Measurements from ENCODE around the gene PTPRK. TPM values are rescaled to one million over a fixed set of nuclear protein-coding genes. Genes with fewer than 3 reads are reported as not detected.
A peak's percentile ranks its signal among the peaks of the same experiment; 100 is the strongest.

The PTPRK gene
- total RNA-seq, 1 experiment from 2014 or later, result 89.3 TPM

DNA sequence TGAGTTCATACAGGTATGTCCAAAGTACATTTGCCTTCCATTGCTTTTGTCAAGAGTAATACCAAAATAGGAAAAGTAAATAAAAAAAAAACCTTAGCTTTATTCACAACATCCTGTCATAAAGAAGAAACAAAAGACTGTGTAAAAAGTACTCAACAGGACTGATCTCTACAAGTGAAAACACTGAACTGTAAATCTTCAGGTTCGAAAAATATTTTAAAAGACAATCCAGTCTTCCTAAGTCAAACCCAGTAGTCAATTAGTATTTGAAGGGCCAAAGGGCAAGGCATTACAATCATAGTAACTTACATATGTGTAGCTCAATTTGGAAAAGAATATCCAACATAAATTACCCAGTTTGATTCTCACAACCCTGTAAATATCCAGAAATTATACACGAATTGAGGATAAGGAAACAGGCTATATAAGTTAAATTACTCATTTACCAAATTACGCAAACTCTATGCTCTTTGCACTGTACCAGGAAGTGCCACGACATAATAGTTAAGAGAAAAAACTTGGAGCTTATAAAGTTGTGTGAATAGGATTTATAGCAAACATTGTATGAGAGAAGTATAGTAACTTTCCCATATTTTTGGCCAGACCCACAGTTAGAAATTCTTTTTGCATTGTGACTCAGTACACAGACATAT lies 21.2 kb downstream of the PTPRK start:
- Histone ChIP-seq H3K4me2 (no peak overlapping the region), H3K79me2 (ENCODE audit: low read depth) (peaks cover 81% of the 10 kb centered on the region), H4K20me1 (ENCODE audit: insufficient read depth) (0 out of 2 replicates have a peak, but pooled peaks cover 4% of the 10 kb centered on the region), H3K36me3 (ENCODE audit: low read depth) (peaks cover 10% of the 10 kb centered on the region), H2AFZ (no peak overlapping the region), H3K9me2 (ENCODE audit: insufficient read depth) (0 out of 2 replicates have a peak, but pooled peaks cover 4% of the 10 kb centered on the region), H3K9me3 (ENCODE audit: insufficient read depth, low read depth) (no peaks in the 10 kb centered on the region), H3K4me1 (replicated peaks; ENCODE audit: insufficient read depth) (peaks cover 16% of the 10 kb centered on the region), H3K4me3 (no peak overlapping the region), H3K27ac (peak overlapping the region; percentile 35; the same call in 1 of the 2 replicates), H3F3A (ENCODE audit: insufficient read depth, low read depth) (no peaks in the 10 kb centered on the region; the same call in 1 of the 2 replicates), H3K27me3 (ENCODE audit: insufficient read depth, low read depth) (no peaks in the 10 kb centered on the region)
- CTCF ChIA-PET, result interaction anchor here (1.0 kb wide), 1 partner anchor 21 kb away, joined by 3 read pairs; the partner anchor contains the start of gene PTPRK
- POLR2A ChIA-PET (ENCODE audit: unreplicated experiment), result interaction anchor here (0.6 kb wide), 2 partner anchors 64 to 77 kb away, joined by 5 read pairs; no protein-coding TSS in a partner anchor
- TF ChIP-seq CTCF (conservative IDR thresholded peaks at IDR 0.05), result no peak
- TF ChIP-seq EZH2 (IDR thresholded peaks at IDR 0.05; ENCODE audit: low read depth), result no peak
- intact Hi-C loops (cut with micrococcal nuclease; ENCODE audit: unreplicated experiment), result no loop called here
- DNase-seq, result peak in 1 of 2 experiments; percentile 77
- BruUV-seq (replicated peaks), result no TSS peak

DNA sequence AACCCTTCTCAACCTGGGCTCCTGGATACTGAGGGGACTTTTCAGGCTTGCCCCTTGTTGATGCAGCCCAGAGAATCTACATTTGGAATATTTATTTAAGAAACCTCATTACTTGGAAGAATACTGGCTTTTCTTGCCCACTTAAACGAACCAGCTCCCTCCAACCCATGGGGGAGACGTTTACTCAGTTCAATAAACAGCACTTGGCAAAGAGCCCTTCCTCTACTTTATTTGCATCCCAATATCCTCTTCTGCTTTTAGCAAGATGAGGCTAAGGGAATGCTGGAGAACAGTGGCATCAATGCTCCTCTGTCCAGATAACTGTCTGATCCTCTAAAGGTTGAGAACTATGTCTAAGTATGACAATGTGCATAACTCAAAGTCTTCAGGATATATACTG lies 22.2 kb downstream of the PTPRK start:
- Histone ChIP-seq H3K9me3 (ENCODE audit: insufficient read depth, low read depth) (no peaks in the 10 kb centered on the region), H3K9me2 (ENCODE audit: insufficient read depth) (0 out of 2 replicates have a peak, but pooled peaks cover 4% of the 10 kb centered on the region), H3K27me3 (ENCODE audit: insufficient read depth, low read depth) (no peaks in the 10 kb centered on the region), H3F3A (ENCODE audit: insufficient read depth, low read depth) (no peaks in the 10 kb centered on the region; the same call in 1 of the 2 replicates), H3K79me2 (ENCODE audit: low read depth) (peaks cover 77% of the 10 kb centered on the region), H4K20me1 (ENCODE audit: insufficient read depth) (0 out of 2 replicates have a peak, but pooled peaks cover 4% of the 10 kb centered on the region), H3K27ac (no peak overlapping the region), H3K4me1 (replicated peaks; ENCODE audit: insufficient read depth) (peaks cover 16% of the 10 kb centered on the region), H2AFZ (no peak overlapping the region), H3K4me2 (no peak overlapping the region), H3K36me3 (ENCODE audit: low read depth) (peaks cover 15% of the 10 kb centered on the region), H3K4me3 (no peak overlapping the region)
- TF ChIP-seq CTCF (conservative IDR thresholded peaks at IDR 0.05) (no peak), EZH2 (IDR thresholded peaks at IDR 0.05; ENCODE audit: low read depth) (no peak)
- ChIA-PET POLR2A (ENCODE audit: unreplicated experiment) (interaction anchor here (0.7 kb wide), 1 partner anchor 643 kb away, joined by 3 read pairs; no protein-coding TSS in a partner anchor), CTCF (no interaction called here)
- DNase-seq, result no peak
- intact Hi-C loops (cut with micrococcal nuclease; ENCODE audit: unreplicated experiment), result no loop called here
- no TSS peak for BruUV-seq (replicated peaks)

DNA sequence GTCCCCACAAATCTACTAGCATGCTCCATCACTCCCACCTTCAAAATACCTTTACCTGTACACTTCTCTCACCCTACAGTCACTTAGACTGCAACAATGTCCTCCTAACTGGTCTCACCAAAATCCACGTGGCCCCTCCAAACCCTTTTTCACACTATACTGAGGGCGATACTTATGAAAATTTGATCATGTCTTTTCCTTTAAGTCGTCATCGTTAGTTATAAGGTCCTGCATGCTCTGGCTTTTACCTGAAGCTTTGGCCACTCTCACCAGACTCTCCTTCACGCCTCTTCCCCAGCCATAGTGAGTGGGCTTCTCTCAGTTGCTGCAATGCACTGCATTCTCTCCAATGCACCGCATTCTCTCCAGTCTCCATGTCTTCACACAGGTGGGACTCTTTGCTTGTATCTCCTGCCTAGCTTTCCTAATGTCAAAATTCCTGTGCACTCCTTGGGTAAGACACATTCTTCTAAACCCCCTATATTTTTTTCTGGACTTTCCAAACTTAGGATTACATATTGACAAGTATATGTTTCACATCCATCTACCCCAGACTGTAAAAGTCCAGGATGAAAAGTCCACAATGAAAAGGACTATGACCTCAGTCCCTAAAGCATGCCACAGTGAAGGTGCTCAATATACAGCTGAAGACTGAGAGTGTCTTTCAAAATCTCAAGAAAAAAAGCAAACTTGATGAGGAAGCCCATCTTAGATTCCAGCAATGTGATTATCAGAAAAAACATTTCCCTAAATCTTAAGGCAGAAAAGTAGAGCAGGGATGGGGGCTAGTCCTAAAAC lies 24.7 kb downstream of the PTPRK start:
- Histone ChIP-seq H3K4me2 (no peak overlapping the region), H3K9me3 (ENCODE audit: insufficient read depth, low read depth) (no peaks in the 10 kb centered on the region), H3K9me2 (ENCODE audit: insufficient read depth) (no peaks in the 10 kb centered on the region), H4K20me1 (ENCODE audit: insufficient read depth) (peaks cover 9% of the 10 kb centered on the region; the same call in 1 of the 2 replicates), H3F3A (ENCODE audit: insufficient read depth, low read depth) (no peaks in the 10 kb centered on the region; the same call in 1 of the 2 replicates), H2AFZ (no peak overlapping the region), H3K4me1 (replicated peaks; ENCODE audit: insufficient read depth) (peaks cover 16% of the 10 kb centered on the region), H3K4me3 (no peak overlapping the region), H3K36me3 (ENCODE audit: low read depth) (peaks cover 23% of the 10 kb centered on the region), H3K27ac (no peak overlapping the region), H3K79me2 (ENCODE audit: low read depth) (peaks cover 75% of the 10 kb centered on the region), H3K27me3 (ENCODE audit: insufficient read depth, low read depth) (no peaks in the 10 kb centered on the region)
- ChIA-PET POLR2A (ENCODE audit: unreplicated experiment) (no interaction called here), CTCF (no interaction called here)
- no peak for TF ChIP-seq EZH2 (IDR thresholded peaks at IDR 0.05; ENCODE audit: low read depth)
- TF ChIP-seq CTCF (conservative IDR thresholded peaks at IDR 0.05), result no peak
- no peak for DNase-seq
- no TSS peak for BruUV-seq (replicated peaks)
- intact Hi-C loops (cut with micrococcal nuclease; ENCODE audit: unreplicated experiment), result no loop called here
